PFSK-1 (cell line): Measurements from ENCODE around the gene TMEM221.

Experiments used
- POLR2AphosphoS5 ChIP-seq: IDR thresholded peaks from 2 replicates; pipeline ENCODE4 v1.6.1; 2012; ENCODE audit warnings: low read depth, mild to moderate bottlenecking, control low read depth, low read length, moderate library complexity
- TAF1 ChIP-seq: IDR thresholded peaks from 2 replicates; pipeline ENCODE4 v1.6.1; 2012; ENCODE audit warnings: low read length, control low read depth, borderline replicate concordance; ENCODE audit not compliant: insufficient read depth

DNA sequence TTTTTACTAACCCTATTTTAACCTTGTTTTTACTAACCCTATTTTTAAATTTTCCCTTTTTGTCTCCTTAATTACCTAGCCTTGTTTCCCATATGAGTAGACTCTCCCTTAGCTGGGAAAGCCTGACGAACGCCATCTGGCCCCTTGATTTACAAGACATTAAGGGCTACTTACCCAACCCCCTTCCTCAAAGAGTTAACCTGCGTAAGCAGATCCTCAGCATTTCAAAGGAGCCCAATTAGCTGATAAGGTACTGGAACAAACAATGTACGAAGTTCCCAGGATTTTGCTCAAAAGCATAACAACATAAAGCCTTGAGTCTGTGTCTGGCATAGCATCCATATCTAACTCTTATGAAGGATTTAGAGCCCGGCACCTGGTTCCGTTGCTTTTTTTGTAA lies 33.3 kb downstream of the TMEM221 start:
- no peak for TF ChIP-seq POLR2AphosphoS5
- TF ChIP-seq TAF1, result no peak
